OCI-LY7 (cell line): ENCODE results near the gene PGA5.
"Not testable (repeated sequence)": the region's sequence is repeated elsewhere in the genome, so short reads cannot be mapped to it uniquely, and the experiment has no call there.

ENCODE experiments used
- EZH2phosphoT487 ChIP-seq: fragments of 200-600 bp; sonication (generic); IDR thresholded peaks from 2 replicates; pipeline ENCODE4 v1.6.1; 2018; ENCODE audit warnings: low read depth, borderline replicate concordance, mild to moderate bottlenecking, mixed run types, antibody characterized with exemption, low read length, moderate library complexity, mixed read lengths
- TF ChIP-seq, protein P1 (sequence below): fragments of 200-600 bp; sonication (generic); conservative IDR thresholded peaks from 2 replicates; pipeline ENCODE4 v1.5.1; 2014; ENCODE audit warnings: mild to moderate bottlenecking, antibody characterized with exemption, low read length, moderate library complexity, mixed read lengths

DNA sequence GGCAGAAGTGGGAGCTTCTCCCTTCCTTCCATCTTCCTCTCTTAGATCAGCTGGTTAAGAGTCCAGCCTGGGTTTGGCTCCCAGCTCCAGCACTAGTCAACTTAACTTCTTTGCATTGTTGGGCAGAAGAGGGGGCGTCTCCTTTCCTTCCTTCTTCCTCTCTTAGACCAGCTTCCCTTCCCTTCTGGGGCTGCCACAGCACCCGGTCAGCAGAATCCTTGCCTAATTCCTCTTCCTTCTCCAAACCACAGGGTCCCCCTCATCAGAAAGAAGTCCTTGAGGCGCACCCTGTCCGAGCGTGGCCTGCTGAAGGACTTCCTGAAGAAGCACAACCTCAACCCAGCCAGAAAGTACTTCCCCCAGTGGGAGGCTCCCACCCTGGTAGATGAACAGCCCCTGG lies 18.3 kb upstream of the PGA5 start:
- TF ChIP-seq, protein P1, sequence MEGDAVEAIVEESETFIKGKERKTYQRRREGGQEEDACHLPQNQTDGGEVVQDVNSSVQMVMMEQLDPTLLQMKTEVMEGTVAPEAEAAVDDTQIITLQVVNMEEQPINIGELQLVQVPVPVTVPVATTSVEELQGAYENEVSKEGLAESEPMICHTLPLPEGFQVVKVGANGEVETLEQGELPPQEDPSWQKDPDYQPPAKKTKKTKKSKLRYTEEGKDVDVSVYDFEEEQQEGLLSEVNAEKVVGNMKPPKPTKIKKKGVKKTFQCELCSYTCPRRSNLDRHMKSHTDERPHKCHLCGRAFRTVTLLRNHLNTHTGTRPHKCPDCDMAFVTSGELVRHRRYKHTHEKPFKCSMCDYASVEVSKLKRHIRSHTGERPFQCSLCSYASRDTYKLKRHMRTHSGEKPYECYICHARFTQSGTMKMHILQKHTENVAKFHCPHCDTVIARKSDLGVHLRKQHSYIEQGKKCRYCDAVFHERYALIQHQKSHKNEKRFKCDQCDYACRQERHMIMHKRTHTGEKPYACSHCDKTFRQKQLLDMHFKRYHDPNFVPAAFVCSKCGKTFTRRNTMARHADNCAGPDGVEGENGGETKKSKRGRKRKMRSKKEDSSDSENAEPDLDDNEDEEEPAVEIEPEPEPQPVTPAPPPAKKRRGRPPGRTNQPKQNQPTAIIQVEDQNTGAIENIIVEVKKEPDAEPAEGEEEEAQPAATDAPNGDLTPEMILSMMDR = not testable (repeated sequence)
- TF ChIP-seq EZH2phosphoT487 = not testable (repeated sequence)
